ACHN (cell line): ENCODE measurements around the gene LRFN2.

Source experiments
- DNase-seq: peaks from one replicate; pipeline ENCODE4 v3.0.0-alpha.2; 2015
- in situ Hi-C: cut with HindIII; loops from 2 replicates; pipeline ENCODE4 v1.10.0; 2017; ENCODE audit warnings: low sequenced_read_pairs, low pct_ligation_motif_present, low pct_unique_long_range_greater_than_20kb

Gene LRFN2

DNA sequence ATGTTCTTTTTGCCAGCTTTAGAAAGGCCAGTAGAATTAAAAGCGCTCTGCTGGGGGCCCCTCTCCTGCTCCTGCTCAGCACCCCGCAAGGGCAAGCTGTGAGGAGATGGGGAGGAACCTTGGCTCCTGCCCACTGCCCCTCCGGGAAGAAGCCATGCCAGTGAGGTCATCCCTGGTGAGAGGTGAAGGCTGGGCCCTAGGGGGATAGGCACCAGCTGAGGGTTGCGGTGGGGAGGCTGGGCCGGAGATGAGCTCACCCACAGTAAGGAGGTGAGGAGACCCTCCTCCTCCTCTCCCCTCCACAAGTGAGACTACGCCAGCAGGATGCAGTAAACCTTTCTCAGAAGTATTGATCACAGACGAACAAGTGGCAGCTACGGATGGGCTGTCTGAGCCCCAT, 32.1 kb downstream of the LRFN2 start:
- in situ Hi-C loops: no loop called here

DNA sequence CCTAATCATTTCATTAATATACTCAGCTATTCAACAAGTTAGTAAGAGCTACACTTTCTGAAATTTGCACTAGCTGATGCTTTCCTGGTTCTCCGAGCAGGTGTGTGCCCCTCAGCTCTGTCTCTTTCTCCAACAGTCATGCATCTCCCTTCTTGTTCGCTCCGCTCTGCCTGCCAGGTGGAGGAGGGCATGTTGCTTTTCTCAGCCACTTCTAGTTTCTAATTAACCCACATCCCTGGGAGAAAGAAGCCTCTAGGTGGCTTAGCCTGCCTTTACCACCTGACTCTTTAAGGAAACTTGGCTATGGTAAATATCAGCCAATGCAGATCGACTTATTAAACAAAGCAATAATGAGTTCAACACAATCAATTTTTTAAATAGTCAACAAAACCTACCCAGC, 34.2 kb downstream of the LRFN2 start:
- DNase-seq: no peak
- in situ Hi-C loops: no loop called here

More for the DNA sequence above, 32.1 kb downstream of the LRFN2 start:
- no peak for DNase-seq

DNA sequence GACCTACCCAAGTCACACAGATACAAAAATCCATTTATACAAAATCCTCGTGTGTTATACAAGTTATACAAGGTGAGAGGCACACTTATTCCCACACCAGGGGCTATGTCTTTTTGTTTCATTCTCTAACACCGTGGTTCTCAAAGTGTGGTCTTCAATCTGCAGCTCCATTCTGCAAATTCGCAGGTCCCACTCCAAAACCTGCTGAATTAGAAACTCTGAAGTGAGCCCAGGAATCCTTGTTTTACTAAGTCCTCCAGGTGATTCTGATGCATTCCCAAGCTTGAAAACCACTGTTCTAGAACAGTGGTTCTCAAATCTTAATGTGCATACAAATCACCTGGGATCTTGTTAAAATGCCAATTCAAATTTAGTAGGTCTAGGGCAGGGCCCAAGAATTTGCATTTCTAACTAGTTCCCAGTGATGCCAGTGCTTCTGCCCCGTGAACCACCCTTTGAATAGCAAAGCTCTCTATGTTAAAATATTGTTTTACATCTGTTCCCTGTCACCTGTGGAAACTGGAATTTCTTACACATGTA, 35.1 kb downstream of the LRFN2 start:
- no peak for DNase-seq
- in situ Hi-C loops: no loop called here

DNA sequence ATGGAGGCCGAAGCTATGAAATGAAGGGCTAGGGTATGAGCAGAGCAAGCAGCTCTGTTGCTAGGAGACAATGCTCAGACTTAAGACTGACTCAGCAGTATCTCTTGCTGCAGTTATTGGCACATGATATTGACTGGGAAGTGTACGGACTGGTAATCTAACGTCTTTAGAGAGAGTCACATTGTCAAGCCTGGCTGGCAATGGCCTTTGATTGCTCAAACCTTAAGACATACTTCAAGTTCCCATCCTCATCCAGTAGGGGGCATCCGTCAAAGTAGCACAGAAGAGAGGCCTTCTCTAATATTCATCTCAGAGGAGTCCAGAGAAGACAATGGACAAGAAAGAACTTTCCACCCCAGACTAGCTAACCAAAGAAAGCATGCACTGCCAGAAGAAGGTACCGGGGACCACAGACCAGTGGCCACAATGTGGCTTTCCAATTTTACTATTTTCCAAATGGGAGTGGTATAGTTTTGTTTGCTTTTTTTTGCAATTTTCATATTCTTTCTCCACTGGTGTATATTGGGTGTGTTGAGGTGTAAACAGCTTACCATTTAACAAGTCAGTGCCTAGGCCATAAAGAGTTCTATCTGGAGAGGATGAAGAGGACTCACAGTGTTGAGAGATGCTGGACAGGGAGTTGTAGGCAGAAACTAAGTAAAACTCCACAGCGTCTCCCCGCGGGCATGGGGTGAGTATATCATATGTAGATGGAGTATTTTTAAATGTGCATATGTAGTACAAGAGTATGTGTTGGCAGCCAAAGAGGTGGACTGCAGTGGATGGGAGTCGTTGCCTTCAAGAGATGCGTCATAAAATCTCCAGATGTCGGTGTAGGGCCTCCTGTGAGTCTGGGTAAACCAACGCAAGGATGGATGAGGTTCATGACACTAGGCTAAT, 36.7 kb downstream of the LRFN2 start:
- in situ Hi-C loops: no loop called here
- peak; percentile 55 for DNase-seq

DNA sequence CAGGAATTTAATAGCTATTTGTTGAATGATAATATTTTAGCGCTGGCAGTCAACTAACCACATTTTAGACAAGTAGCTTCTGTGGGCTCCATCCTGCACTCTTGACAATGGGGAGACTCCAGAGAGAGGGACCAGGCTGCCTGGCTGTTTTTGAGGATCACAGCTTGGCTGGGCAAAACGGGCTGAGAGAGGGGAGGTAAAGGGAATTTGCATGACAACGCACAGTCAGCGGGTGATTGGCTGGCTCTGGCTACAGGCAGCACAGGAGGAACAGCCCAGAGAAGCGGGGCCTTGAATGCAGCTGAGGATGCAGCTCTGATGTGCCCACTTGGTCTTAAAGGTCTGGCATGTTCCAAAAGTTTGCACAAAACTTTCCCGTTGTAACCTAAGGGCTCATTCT, 41.2 kb downstream of the LRFN2 start:
- DNase-seq: no peak
- in situ Hi-C loops: no loop called here

DNA sequence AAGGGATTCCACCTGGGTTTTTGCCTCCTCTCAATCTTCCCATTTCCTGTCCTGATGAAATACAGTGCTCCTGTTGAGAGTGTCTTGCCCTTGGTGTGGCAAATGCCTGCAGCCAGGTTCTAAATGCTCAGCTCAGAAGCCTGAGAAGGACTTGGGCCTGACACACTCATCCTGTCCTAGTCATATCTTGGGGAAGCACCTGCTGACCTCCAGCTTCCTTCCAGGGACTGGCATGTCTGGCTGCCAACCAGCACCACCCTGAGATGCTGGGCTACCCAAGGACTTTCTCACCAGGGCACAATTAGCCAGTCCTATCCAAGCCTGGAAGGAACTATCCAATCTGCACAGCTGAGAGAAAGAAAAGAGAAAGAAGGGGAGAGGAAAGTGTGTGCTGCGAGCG, 43.4 kb downstream of the LRFN2 start:
- in situ Hi-C loops: no loop called here
- DNase-seq: no peak

DNA sequence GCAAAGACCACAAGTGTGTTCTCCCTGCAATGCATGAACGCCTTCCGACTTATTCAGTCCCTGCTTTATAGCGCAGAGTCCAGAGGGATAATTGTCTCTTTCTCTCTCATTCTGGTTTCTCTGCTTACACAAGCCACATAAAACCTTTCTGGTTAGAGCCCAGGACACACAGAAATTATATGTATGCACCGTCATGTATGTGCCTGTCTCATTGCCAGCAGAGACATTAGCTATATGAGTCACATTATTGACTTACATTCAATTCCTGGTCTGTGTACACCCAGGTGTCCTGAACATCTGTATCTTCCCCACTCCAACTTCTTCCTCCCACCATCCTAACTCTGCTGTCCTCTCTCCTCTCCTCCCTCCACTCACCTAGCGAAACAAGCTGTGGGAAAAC, 44.0 kb downstream of the LRFN2 start:
- in situ Hi-C loops: no loop called here
- no peak for DNase-seq

DNA sequence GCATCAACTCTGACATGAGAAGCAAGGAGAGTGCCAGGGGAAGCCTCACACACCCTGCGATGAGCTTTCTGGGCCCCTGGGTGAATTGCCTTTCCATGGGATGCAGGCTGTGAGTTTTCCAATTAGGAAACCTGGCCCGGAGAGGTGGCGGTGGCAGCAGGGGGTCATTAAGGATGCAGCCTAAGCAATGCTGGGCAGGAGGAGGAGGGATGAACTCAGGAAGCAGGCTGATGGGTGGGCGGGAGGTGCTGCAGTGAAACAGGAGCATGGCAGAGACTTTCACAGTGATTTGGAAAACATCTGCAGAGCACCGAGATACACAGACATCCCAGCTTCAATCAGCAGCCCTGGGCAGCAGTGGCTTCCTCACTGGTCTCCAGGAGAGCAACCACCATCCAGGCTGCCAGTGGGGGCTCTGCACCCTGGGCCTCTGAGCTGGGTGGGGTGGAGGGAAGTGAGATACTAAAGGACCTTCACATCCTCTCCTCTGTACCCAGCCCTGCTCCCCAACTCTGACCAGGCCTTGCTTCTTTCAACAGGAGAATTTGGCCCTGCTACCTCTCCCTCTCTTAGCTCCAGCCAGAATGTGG, 44.9 kb downstream of the LRFN2 start:
- in situ Hi-C loops: no loop called here
- no peak for DNase-seq

DNA sequence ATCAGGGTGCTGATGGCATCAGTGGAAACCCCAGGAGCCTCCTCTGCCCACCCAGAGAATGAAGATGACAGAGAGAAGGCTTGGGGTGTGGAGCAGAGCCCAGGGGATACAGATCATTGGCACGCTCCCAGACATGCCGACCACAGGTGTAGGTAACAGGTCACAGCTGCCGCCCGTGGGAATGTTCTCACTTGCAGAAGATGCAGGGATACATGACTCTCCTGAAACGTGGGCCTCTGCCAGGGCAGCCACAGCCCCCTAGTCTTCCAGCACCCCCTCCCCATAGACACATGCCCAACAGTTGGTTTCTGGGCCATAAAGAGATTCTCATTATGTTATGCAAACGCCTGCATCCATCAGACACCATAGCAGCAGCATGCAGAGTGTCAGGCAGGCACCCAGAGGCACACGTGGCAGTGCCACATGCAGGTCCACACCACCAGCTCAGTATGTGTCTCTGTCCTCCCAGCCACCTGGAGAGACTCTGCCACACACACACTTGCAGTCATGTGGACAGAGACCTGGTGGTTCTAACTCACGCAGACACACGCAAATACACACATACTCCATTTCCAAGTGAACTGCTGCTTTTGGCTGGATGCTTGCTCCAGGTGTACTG, 45.5 kb downstream of the LRFN2 start:
- no peak for DNase-seq
- in situ Hi-C loops: no loop called here

DNA sequence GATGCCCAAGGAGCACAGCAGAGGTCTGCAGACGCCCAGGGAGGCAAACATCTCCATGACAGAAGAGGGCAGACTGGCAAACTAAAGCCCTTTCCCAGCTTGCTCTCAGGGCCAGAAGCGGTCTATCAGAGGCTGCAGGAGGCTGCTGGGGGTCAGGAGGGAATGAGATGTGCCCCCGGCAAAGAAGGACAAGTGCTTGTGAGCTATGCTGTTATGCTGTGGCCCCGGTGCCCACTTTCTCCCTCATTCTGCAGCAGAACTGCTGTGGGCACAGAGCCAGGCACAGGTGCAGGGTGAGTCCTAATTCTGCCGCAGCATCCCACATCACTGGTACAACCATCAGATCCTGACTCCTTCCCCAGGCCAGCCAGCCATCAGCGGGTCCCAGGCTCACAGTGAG, 46.4 kb downstream of the LRFN2 start:
- in situ Hi-C loops: no loop called here
- DNase-seq: no peak

DNA sequence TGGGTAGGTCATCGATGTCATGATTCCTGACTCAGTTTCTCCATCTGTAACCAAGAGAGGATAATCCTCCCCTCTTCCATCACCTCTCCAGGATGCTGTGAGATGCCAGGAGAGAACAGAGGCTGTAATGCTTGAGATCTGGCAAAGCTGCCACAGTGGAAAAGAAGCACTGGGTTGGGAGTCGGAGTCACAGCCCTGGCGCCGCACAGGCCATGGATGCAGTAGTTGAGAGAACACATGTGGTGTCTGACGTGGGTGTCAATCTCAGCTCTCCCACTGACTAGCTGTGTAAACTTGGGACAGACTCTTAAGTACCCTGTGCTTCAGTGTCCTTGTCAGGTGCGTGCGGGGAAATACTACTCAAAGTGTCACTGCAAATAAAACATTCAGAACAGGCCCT, 47.3 kb downstream of the LRFN2 start:
- DNase-seq: no peak
- in situ Hi-C loops: no loop called here

DNA sequence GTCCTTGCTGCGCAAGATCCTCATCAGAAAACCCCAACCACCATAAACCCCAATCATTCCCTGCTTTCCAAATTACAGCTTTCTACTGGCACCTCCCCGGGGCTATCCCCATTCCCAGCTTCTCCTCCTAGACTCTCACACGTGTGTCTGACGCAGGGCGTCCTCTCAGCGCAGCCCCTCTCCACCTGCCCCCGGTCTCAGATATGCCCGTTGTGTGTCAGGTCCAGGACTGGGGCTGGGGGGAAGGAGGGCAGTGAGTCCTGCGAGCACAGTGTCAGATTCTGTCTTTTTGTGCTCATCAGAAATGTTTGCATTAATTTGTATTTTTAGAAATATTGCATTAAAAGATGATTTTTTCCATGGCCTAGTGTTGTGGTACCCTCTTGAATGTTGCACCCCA, 48.6 kb downstream of the LRFN2 start:
- DNase-seq: no peak
- in situ Hi-C loops: no loop called here

DNA sequence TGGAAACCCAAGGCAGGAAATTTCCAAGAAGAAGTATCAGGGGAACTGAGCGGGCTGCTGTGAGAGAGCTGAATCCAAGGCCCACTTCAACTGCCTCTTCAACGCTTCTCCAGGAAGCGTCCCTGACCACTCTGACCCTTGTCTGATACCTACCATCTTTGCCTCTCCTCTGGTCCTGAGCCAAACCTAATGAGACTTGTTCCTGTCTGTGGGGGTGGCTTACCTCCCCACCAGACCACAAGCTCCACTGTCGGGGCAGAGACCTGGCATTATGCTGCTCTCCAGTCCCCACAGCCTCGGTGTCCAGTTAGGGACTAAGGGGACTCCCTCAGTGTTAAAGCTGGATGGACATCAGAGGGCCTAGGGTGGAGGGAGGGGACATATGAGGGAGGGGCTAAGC, 49.7 kb downstream of the LRFN2 start:
- in situ Hi-C loops: no loop called here
- no peak for DNase-seq

DNA sequence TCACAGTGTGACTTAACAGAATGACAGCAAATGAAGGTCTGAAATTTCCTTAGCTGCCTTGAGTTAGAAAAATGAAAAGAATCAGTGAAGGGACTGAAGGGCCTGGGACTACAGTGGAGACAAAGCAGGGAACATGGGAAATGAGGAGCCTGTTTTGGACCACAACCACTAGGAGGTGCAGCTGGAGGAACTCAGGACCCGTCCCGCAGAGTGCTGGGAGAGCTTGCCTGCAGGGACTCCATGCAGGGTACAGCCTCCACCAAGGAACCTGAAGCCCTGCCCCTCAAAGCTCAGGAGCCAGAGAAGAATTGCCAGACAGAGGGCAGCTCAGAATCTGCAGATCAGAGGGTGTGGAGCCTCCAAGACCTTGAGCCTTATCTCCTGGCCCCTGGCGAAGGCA, 50.7 kb downstream of the LRFN2 start:
- in situ Hi-C loops: no loop called here

DNA sequence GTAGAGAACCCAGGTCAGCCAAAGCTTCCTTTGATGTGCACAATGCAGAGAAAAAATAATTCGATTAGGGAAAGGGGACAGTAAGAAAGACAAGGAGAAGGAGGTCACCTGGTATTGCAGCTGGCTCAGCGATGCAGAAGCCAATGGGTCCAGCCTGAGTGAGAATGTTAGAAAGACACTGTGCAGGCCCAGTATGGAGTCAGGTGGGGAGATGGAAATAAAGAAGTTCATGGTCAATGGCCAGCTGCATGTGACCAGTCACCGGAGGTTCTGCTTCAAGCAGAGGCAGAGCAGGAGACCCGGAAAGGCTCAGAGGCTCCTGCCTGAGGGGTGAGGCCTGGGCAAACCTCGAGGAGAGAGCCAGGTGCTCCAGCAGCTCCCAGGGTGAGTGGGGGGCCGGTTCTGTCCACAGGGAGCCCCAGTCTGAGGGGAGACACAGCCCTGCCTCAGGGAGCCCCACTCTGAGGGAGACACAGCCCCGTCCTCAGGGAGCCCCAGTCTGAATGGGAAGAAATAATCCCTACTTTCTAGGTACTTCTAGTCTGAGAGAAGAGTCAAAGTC, 51.3 kb downstream of the LRFN2 start:
- in situ Hi-C loops: no loop called here
- DNase-seq: no peak

More for the DNA sequence above, 50.7 kb downstream of the LRFN2 start:
- peak; percentile 35 for DNase-seq

DNA sequence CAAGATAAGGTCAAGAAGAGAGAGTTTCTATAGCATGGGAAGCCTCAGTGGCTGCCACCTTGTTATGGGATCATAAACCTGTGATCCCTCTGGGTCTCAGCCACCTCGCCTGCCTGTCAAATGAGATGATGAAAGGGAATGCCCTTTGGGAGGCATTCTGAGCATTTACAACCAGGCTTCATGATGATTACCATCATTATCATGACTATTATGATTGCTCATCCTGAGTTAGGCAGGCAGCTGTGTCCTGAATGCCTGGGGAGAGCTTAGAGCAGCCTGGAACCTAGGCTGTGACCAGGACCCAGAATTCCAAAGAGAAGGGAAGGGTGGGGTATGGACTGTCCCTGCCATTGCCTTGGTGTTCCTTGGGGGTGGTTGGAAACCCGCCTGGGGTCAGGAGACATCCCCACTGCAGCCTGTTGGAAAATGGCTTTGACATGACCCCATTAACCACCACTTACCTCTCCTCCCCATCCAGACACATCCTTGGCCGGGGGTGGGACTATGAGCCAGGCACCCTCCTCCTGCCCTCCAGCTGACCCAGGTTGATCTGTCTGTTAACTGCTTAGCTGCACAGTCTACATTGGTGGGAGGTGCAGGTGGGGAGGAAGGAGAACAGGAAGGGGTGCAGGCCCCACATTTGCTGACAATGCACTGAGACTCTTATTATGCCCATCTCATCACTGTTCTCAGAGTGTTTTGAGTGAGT, 51.9 kb downstream of the LRFN2 start:
- in situ Hi-C loops: no loop called here
- no peak for DNase-seq

DNA sequence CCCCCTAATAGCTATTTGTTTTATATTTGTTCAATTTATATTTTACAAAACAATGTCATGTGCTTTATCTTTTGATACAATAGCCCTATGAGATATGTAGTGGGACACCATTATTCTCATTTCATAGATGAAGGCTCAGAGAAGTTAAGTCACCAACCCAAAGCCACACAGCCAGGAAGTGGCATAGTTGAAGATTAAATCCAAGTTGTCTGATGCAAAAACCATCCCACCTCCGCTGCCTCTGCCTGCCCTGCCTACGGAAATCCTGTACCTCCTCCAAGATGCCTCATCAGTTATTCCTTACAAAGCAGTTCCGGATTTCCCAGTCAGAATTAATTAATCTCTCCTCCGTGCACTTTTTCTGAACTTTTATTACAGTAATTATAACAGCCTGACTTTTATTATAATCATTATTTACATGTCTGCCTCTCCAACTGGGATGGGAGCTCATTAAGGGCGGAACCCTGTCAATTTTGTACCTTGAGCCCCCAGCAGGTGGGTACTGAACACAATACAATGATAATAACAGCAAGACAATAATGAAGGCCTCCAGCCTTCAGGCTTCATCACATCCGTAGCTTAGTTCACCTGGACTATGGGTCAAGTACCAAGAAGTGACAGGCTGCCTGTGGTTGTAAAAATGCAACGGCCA, 54.7 kb downstream of the LRFN2 start:
- in situ Hi-C loops: no loop called here

DNA sequence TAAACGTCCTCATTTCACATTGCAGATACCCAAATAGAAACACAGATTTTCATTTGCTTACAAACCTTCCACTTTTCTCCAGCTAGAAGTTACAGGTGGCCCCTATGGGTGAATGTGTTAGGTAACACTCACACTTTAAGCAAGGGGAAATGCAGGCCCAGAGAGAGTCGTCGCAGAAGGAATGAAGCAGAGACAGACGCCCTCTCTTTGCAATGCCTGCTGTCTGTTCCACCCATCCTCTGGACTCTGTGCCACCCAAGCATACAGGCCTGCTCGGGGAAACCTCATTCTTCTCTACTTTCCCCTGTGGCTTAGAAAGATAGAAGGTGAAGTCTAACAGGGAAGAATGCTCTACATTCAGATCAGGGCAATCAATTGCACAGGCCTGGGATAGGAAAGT, 57.2 kb downstream of the LRFN2 start:
- no peak for DNase-seq
- in situ Hi-C loops: no loop called here

More for the DNA sequence above, 54.7 kb downstream of the LRFN2 start:
- DNase-seq: no peak
